Hepatocyte (in vitro differentiated cells): ENCODE data around the gene EGF. TPM values are rescaled to one million over a fixed set of nuclear protein-coding genes. Genes with fewer than 3 reads are reported as not detected.
A peak's percentile ranks its signal among the peaks of the same experiment; 100 is the strongest.

ENCODE experiments used
- DNase-seq: peaks from one replicate; pipeline ENCODE4 v3.0.0-alpha.2; 2016; ENCODE audit warnings: low spot score
- H2AFZ ChIP-seq: fragments of 200-600 bp; sonication (generic); 2 replicates; pipeline ENCODE4 v1.6.0; 2016; ENCODE audit warnings: antibody characterized with exemption, mild to moderate bottlenecking
- H3K27ac ChIP-seq: fragments of 200-600 bp; sonication (generic); 2 replicates; pipeline ENCODE4 v1.5.1; 2016; ENCODE audit warnings: mild to moderate bottlenecking
- H3K27me3 ChIP-seq: fragments of 200-600 bp; sonication (generic); 2 replicates; pipeline ENCODE4 v1.6.1; 2016
- H3K36me3 ChIP-seq: fragments of 200-600 bp; sonication (generic); replicated peaks from 2 replicates; pipeline ENCODE4 v1.5.1; 2016; ENCODE audit warnings: low read depth; ENCODE audit not compliant: insufficient read depth
- H3K4me1 ChIP-seq: fragments of 200-600 bp; sonication (generic); 2 replicates; pipeline ENCODE4 v1.5.1; 2016; ENCODE audit warnings: mild to moderate bottlenecking, moderate library complexity; ENCODE audit not compliant: insufficient read depth
- H3K4me2 ChIP-seq: fragments of 200-600 bp; sonication (generic); 2 replicates; pipeline ENCODE4 v1.6.0; 2016
- H3K4me3 ChIP-seq: fragments of 200-600 bp; sonication (generic); 2 replicates; pipeline ENCODE4 v1.5.1; 2016; ENCODE audit warnings: mild to moderate bottlenecking
- H3K79me2 ChIP-seq: fragments of 200-600 bp; sonication (generic); 2 replicates; pipeline ENCODE4 v1.6.0; 2017; ENCODE audit warnings: mild to moderate bottlenecking
- H3K9me2 ChIP-seq: fragments of 200-600 bp; sonication (generic); replicated peaks from 2 replicates; pipeline ENCODE4 v1.6.0; 2017; ENCODE audit warnings: mild to moderate bottlenecking; ENCODE audit not compliant: insufficient read depth
- H3K9me3 ChIP-seq: fragments of 200-600 bp; sonication (generic); 2 replicates; pipeline ENCODE4 v1.5.1; 2016; ENCODE audit warnings: low read depth, mild to moderate bottlenecking
- H4K20me1 ChIP-seq: fragments of 200-600 bp; sonication (generic); 2 replicates; pipeline ENCODE4 v1.6.0; 2016; ENCODE audit warnings: mild to moderate bottlenecking; ENCODE audit not compliant: insufficient read depth, poor library complexity, severe bottlenecking
- EZH2 ChIP-seq: fragments of 200-600 bp; sonication (generic); IDR thresholded peaks from 2 replicates; pipeline ENCODE4 v1.6.1; 2016; ENCODE audit warnings: antibody characterized with exemption, mild to moderate bottlenecking, borderline replicate concordance
- EZH2phosphoT487 ChIP-seq: fragments of 200-600 bp; sonication (generic); IDR thresholded peaks from one replicate; pipeline ENCODE4 v1.6.1; 2018; ENCODE audit warnings: antibody characterized with exemption, mild to moderate bottlenecking, low read depth, moderate library complexity; ENCODE audit not compliant: unreplicated experiment, severe bottlenecking
- WGBS: methylation state at CpG from one replicate; pipeline ENCODE4 v1.1.6; 2016; ENCODE audit warnings: low lambda C conversion rate; ENCODE audit errors: missing lambda C conversion rate; 5-methylcytosine and 5-hydroxymethylcytosine counted together
- polyA plus RNA-seq: library from polyadenylated mRNA; unstranded; fragments of >200 nt; fragmentation: Nextera tagmentation; extraction: Ambion mirVana; gene quantifications from 2 replicates; pipeline ENCODE4 v1.2.1, GENCODE V29; 2016
- total RNA-seq: library from RNA; depleted of rRNA; stranded (reverse); fragments of >200 nt; gene quantifications from 2 replicates; pipeline ENCODE4 v1.2.3, GENCODE V29; 2014
- TF ChIP-seq, protein P1 (sequence below): fragments of 200-600 bp; sonication (generic); IDR thresholded peaks from 2 replicates; pipeline ENCODE4 v1.5.1; 2016; ENCODE audit warnings: antibody characterized with exemption, mild to moderate bottlenecking; ENCODE audit not compliant: poor library complexity

Gene EGF
- total and polyA plus RNA-seq, 2 experiments from 2014 or later = 5.0 to 18.0 TPM

- TF ChIP-seq, protein P1, sequence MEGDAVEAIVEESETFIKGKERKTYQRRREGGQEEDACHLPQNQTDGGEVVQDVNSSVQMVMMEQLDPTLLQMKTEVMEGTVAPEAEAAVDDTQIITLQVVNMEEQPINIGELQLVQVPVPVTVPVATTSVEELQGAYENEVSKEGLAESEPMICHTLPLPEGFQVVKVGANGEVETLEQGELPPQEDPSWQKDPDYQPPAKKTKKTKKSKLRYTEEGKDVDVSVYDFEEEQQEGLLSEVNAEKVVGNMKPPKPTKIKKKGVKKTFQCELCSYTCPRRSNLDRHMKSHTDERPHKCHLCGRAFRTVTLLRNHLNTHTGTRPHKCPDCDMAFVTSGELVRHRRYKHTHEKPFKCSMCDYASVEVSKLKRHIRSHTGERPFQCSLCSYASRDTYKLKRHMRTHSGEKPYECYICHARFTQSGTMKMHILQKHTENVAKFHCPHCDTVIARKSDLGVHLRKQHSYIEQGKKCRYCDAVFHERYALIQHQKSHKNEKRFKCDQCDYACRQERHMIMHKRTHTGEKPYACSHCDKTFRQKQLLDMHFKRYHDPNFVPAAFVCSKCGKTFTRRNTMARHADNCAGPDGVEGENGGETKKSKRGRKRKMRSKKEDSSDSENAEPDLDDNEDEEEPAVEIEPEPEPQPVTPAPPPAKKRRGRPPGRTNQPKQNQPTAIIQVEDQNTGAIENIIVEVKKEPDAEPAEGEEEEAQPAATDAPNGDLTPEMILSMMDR = no peak
- TF ChIP-seq EZH2phosphoT487 (no peak), EZH2 (no peak)
- Histone ChIP-seq H3K36me3 (no peaks in the 10 kb centered on the region), H3K4me3 (no peak overlapping the region), H3K79me2 (no peaks in the 10 kb centered on the region), H3K9me3 (no peaks in the 10 kb centered on the region), H3K4me2 (no peak overlapping the region), H3K9me2 (no peaks in the 10 kb centered on the region), H3K27me3 (no peaks in the 10 kb centered on the region), H4K20me1 (no peaks in the 10 kb centered on the region), H3K27ac (peak overlapping the region; percentile 12), H2AFZ (no peak overlapping the region), H3K4me1 (peaks cover 6% of the 10 kb centered on the region)
- WGBS = 85% methylated on average over 3 of the region's 3 CpGs
- no peak for DNase-seq
Observed at GRCh38 chr4:110055158-110055768, 142.6 kb downstream of the EGF start.

- peaks cover 6% of the 10 kb centered on the region for H3K79me2 ChIP-seq
- TF ChIP-seq, protein P1 = no peak
- TF ChIP-seq EZH2phosphoT487 (no peak), EZH2 (no peak)
- DNase-seq = no peak
- no peak overlapping the region for H3K4me2 ChIP-seq
- no peak overlapping the region for H3K4me3 ChIP-seq
- no peak overlapping the region for H3K27ac ChIP-seq
- no peaks in the 10 kb centered on the region for H3K27me3 ChIP-seq
- no peaks in the 10 kb centered on the region for H4K20me1 ChIP-seq
- no peaks in the 10 kb centered on the region for H3K9me2 ChIP-seq
- H3K36me3 ChIP-seq = no peaks in the 10 kb centered on the region
- peaks cover 8% of the 10 kb centered on the region for H3K4me1 ChIP-seq
- no peaks in the 10 kb centered on the region for H3K9me3 ChIP-seq
- 96% methylated on average over 1 of the region's 1 CpG for WGBS
- H2AFZ ChIP-seq = no peak overlapping the region
Observed at GRCh38 chr4:110058677-110059076, 146.0 kb downstream of the EGF start.

DNA sequence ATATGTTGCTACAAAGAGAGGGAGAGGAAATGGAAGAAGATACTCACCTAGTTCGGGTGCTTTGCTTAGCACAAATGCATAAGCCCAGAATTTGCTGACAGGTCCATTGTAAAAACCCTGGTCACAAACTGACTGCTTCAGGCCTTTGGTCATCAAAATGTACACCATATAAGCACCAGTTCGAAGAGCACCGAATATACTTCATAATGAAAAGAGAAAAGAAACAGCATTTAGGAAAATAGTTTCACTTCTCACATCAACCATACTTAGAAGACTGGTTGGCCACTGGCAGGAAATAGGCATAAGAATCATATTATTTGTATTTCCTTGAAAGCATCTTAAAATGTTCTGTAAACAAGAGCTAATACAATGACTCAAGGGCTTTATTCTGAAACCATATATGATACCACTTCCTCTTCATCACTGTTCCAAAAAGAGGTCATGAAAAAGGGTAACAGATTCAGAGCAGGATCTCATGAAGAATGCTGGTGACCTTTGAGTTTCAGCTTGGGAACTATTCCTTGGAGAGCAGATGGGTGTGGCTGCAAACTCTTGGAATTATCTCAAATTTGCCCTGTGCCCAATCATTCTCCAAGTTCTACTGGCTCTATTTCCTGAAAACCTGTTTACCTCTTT, 147.0 kb downstream of the EGF start:
- Histone ChIP-seq H3K9me3 (no peaks in the 10 kb centered on the region), H3K27me3 (no peaks in the 10 kb centered on the region), H4K20me1 (no peaks in the 10 kb centered on the region), H3K9me2 (no peaks in the 10 kb centered on the region), H3K27ac (no peak overlapping the region), H2AFZ (no peak overlapping the region), H3K4me1 (peaks cover 8% of the 10 kb centered on the region), H3K4me2 (peak overlapping the region; percentile 44), H3K36me3 (no peaks in the 10 kb centered on the region), H3K4me3 (no peak overlapping the region), H3K79me2 (peaks cover 6% of the 10 kb centered on the region)
- DNase-seq = no peak
- TF ChIP-seq EZH2phosphoT487 = no peak
- TF ChIP-seq, protein P1 = no peak
- no peak for TF ChIP-seq EZH2
- WGBS = 96% methylated on average over 3 of the region's 3 CpGs
